PFSK-1 (cell line): Measurements from ENCODE around the gene HLA-A.

Experiments
- POLR2AphosphoS5 ChIP-seq: IDR thresholded peaks from 2 replicates; pipeline ENCODE4 v1.6.1; 2012; ENCODE audit warnings: low read depth, mild to moderate bottlenecking, control low read depth, low read length, moderate library complexity
- TAF1 ChIP-seq: IDR thresholded peaks from 2 replicates; pipeline ENCODE4 v1.6.1; 2012; ENCODE audit warnings: low read length, control low read depth, borderline replicate concordance; ENCODE audit not compliant: insufficient read depth

- TF ChIP-seq POLR2AphosphoS5 (no peak), TAF1 (no peak)
Observed at GRCh38 chr6:29976588-29977424, 34.5 kb downstream of the HLA-A start.
